ENCODE results near the gene SUZ12.
"Not testable (repeated sequence)": the region's sequence is repeated elsewhere in the genome, so short reads cannot be mapped to it uniquely, and the experiment has no call there.

DNA sequence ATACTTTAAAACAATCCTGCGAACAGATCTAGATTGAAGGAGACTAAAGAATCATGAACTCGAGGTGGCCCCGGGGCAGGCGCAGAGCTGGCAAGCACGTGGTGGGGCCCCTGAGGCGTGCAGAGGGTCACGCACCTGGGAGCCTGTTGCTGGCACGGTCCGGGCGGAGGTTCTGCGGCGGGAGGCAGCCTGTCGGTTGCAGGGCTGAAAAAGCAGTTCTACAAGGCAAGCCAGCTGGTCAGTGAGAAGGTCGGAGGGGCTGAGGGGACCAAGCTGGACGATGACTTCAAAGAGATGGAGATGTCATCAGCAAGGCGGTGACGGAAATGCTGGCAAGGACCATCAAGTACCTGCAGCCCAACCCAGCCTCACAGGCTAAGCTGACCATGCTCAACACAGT lies 103.4 kb downstream of the SUZ12 start:
- TF ChIP-seq JUND (IDR thresholded peaks at IDR 0.05); CHD2 (IDR thresholded peaks at IDR 0.05; ENCODE audit: low read length, partially characterized antibody); MXI1 (IDR thresholded peaks at IDR 0.05; ENCODE audit: low read depth, low read length): not testable (repeated sequence)
- TF ChIP-seq, protein P1, sequence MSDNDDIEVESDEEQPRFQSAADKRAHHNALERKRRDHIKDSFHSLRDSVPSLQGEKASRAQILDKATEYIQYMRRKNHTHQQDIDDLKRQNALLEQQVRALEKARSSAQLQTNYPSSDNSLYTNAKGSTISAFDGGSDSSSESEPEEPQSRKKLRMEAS (IDR thresholded peaks at IDR 0.05; ENCODE audit: low read depth) = not testable (repeated sequence)
- TF ChIP-seq, protein P2, sequence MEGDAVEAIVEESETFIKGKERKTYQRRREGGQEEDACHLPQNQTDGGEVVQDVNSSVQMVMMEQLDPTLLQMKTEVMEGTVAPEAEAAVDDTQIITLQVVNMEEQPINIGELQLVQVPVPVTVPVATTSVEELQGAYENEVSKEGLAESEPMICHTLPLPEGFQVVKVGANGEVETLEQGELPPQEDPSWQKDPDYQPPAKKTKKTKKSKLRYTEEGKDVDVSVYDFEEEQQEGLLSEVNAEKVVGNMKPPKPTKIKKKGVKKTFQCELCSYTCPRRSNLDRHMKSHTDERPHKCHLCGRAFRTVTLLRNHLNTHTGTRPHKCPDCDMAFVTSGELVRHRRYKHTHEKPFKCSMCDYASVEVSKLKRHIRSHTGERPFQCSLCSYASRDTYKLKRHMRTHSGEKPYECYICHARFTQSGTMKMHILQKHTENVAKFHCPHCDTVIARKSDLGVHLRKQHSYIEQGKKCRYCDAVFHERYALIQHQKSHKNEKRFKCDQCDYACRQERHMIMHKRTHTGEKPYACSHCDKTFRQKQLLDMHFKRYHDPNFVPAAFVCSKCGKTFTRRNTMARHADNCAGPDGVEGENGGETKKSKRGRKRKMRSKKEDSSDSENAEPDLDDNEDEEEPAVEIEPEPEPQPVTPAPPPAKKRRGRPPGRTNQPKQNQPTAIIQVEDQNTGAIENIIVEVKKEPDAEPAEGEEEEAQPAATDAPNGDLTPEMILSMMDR (IDR thresholded peaks at IDR 0.05) = not testable (repeated sequence)
